Measurements from ENCODE around the gene SUN2.

Gene SUN2

DNA sequence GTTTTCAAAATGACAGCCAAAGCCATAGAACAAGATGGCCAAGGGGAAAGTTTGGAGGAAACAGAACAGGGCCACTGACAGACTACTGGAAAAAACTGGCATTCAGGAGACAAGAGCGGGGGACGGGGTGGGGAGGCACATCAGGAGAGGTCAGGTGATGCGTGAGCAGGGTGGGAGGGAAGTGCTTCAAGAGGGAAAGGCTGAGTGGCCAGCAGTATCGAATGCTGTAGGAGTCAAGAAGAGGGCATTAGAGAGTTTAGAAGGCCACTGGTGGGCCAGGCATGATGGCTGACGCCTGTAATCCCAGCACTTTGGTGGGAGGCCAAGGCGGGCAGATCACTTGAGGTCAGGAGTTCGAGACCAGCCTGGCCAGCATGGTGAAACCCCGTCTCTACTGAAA lies 41.9 kb downstream of the SUN2 start:
- DNase-seq: no peak

DNA sequence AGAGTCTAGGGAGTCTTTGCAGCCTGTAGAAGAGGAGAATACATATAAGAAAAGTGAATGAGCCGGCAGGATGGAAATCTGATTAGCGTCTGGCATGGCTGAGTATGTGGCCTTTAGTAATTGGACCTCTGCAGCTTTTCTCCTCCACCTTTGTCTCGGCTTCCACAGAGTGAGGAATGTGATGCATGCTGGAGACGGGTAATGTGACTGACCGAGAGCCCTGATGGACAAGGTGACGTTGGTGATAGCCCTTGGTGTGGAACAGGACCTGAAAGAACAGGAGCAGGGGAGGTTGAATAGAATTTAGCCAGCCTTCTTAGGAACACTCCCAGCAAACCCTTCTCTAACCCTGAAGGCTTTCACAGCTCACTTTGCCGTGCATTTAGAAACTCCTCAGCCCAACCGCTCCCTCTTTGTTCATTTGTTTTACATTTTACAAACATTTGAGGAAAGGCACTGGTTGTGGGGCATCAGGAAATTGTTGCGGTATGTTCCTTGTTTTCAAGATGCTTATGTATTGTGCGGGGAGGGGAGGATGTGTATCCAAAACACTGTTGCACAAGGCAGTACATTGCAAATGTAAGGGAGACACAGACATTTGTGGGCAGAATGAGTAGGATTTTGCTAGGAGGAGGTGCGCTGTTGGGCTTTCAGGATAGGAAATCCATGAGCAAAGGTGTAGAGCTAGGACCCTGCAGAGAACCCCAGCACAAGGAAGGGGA lies 43.2 kb downstream of the SUN2 start:
- no peak for DNase-seq

DNA sequence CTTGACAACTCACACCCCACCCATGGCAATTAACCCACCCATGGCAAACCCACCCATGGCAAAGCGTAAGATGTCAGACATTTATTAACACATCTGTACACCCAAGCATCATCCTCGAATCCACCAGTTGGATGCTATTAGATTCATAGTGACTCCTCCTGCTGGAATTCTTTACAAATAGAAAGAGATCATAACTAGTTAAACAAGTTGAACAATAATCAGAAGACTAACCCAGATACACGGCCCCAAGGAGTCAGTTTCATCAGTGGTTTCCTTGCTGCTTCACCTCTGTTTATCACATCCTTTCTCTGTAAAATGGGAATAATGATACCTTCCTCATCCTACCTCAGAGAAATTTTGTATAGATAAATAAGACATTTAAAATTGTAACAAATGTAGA lies 44.9 kb downstream of the SUN2 start:
- no peak for DNase-seq

DNA sequence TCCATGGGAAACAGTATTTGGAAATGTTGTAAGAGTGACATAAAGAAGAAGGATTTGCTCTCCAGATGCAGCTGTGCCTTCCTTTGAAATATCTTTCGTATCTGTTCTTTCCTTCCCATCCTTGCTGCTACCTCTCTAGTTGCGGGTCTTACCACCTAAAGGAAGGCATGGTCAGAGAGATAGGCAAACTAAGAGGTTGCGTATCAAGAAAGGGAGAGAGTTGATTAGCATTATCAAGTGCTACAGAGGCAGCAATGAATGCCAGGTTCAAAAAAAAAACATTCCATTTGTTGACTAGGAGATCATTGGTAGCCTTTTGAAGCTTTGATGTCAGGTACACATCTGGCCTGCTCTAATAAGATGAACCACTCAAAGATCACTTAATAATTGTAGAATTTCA lies 45.4 kb downstream of the SUN2 start:
- DNase-seq: no peak

DNA sequence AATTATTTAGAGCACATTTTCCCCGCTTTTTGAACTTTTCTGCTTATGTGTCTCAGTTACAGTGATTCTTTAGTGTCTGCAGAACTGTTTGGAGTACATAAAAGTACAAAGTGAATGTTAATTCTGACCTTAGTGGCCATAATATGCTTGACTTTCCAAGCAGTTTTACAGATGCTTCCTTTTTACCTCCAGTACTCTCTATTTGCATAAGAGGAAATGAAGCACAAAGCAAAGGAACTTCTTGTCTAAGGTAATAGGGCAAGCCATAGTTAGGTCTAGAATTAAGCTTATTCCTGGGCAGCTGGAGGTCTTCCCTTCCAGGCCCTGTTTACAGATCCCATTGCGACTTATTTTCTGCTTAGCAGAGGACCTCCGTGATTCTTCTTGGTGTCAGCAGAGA lies 46.5 kb downstream of the SUN2 start:
- no peak for DNase-seq

DNA sequence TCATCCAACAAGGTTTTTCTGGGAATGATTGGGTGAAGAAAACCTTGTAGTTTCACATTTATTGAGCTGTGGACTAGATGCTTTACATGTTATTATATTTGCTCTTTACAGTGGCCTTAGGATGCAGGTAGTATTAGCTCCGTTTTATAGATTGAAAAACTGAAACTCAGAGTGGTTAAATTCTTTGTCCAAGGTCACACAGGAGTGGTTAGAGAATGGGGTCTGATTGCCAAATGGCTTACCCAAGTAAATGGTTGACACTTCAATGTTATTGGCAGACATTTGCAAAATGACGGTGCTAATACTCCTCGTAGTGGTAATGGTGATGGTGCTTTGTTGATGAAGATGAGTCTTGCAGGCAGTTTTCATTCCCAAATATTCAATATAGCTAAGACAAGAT lies 47.8 kb downstream of the SUN2 start:
- DNase-seq: no peak

DNA sequence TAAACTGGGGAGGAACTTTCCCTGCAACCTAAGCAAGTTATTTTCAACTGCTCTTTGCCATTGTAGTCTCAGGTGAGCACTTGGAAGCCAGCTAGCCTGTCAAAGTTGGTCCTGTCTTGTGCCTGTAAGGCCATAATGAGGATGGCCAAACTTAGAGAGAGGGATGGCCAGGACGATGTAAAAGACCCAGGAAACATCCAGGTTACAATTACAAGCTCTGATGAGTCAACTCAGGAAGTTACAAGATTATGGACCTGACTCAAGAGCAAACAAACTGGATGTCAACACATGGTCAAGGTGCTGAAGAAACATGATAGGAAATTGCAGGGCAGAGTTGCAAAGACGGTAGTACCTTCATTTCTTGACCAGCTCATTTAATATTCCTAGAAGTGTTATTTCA lies 48.5 kb downstream of the SUN2 start:
- no peak for DNase-seq

DNA sequence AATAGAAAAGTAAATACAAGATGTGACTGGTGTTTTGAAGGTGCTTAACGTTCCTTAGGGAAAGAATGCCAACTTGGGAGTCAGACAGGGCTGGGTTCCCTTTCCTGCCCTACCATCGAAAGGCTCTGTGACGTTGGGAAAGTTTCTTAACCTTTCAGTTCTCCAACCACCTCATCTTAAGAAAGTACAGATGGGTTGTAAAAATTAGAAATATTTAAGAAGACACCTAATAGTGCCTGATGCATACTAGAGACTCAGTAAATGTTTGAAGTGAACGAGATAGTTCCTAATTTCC lies 49.0 kb downstream of the SUN2 start:
- DNase-seq: no peak

DNA sequence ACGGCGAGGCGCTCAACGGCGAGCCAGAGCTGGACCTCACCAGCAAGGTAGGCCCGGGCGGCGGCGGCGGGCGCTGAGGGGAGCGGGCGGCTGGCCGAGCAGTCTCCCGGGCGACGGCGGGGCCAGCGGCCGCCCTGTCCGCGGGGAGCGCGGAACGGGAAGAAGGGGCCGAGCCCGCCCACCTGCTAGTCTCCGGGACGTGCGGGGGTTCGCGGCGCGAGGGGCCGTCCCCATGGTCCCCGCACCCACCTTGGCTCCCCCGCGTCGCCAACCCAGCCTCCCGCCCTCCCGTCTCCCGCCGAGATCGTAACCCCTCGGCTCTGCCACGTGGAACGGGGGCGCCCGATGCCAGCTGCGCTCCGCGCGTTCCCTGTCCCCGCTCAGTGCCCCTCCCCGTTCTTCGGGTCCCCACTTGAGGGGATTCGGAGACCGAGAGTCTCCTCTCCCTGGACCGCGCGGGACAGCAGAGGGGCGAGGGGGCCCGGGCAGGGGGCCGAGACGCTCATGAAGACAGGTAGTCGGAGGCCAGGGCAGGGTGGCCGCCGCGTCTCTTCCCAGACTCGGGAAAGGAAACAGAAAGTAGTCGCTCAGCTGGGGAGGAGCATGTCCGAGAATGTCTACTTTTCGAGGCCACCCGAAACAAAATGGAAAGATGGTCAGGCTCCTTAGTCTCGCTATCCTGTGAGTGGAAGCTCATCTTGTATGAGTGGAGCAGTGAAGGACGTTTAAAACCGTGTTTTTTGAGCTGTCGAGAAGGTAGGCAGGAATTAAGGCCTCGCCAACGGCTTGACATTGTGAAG lies 49.5 kb downstream of the SUN2 start:
- DNase-seq: peak; percentile 19

DNA sequence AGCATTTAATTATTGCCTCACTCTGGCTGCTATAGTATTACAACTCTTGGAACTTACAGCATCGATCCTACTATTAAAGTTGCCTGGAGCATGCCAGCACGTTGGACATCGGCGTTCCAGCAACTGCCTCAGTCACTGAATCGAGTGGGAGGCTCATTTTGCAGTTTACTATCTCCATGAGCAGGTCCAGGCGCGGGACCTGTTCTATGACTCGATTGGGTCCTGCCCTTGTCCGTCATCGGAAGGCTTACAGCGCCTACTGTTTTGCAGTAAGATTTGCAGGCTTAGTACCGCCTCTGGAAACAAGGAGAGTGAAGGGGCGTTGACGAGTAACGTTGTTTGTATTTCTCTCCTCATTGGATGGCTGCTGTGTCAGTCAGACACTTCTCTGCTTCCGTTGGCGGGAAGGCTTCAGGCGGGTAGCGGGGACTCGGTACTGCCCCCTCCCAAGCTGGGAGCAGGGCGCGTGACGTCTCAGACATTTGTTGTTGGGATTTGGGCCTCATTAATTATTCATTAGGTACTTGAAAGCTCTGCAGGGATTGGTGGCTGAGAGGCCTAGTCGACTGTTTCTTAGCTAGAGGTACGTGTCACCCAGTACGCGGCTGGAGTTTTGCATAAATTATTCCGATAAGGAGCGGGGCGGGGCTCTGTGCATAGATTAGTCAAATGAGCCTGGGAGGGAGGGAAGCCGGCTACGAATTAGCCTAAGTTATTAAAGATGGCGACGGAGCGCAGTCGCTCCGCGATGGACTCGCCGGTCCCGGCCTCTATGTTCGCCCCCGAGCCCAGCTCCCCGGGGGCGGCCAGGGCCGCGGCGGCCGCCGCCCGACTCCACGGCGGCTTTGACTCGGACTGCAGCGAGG lies 50.3 kb downstream of the SUN2 start, which contains the start of gene GTPBP1:
GTPBP1 (plus strand) TSS at position 710 of the 866 bp plus-strand sequence; CDS start at position 722, 12 bp downstream.
- DNase-seq: peak; percentile 93

DNA sequence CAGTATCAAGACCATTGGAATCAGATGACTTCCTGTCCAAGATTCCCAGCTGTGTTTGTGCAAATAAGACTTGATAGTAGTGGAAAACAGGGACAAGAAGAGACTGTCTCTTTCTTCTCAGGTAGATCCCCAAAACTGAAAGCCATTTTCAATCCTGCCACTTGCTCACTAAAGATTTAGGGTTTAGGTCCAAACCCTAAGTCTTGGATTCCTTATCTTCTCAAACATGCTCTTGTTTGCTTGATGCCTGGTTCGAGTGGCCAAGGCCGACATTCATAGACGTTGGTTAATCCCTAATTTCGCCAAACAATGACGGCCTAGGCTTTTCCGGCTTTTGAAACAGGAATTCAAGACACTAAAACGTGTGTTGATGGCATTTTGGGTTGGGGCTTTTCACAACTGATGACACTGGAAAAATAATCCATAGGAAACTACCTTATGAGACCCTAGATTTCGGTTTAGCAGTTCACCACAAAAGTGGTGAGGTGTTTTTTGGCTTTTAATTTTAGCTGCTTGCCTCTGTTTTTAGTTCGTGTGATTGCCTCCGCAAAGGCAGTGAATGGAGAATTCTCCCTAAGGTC lies 51.1 kb downstream of the SUN2 start:
- no peak for DNase-seq

DNA sequence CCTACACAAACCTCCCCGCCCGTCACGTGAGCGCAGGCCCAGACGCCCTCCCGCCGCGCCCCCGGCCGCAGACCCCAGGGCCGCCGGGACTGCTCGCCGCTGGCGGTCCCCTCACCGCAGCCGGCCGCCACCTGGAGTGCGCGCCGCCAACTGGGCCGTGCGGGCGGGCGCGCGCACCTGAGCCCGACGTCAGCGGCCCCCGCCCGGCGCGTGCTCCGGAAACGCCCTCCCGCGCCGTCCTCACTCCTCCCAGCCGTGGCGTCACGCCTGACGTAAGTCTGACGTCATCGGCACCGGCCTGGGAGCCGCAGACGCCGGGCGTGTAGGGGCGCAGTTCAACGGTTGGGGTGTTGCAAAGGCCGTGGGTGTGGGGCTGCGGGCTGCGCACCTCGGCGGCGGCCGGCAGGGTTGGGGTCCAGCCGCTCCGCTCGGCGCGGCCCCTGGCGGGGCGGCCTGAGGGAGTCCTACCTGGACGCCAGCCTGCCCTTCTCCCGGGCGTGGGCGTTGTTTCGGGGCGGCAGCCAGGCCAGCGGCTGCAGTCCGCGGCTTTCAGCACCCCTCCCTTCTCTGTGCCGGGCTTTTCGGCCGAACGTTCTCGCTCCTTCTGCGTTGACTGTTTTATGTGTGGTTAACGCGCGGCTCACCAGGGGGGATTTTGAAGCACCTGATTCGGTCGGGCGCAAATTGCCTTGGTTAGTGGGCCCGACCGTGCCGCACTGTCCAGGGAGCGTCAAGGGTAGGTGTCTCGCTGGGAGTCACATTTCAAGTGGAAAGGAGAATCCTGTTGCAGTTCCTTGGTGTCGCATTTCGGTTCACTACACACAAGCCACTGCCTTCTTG lies 54.8 kb downstream of the SUN2 start, which contains the start of gene JOSD1:
JOSD1 (minus strand) TSS at position 155 of the 840 bp plus-strand sequence. CDS start 956 bp downstream, outside the sequence.
- peak; percentile 99 for DNase-seq

DNA sequence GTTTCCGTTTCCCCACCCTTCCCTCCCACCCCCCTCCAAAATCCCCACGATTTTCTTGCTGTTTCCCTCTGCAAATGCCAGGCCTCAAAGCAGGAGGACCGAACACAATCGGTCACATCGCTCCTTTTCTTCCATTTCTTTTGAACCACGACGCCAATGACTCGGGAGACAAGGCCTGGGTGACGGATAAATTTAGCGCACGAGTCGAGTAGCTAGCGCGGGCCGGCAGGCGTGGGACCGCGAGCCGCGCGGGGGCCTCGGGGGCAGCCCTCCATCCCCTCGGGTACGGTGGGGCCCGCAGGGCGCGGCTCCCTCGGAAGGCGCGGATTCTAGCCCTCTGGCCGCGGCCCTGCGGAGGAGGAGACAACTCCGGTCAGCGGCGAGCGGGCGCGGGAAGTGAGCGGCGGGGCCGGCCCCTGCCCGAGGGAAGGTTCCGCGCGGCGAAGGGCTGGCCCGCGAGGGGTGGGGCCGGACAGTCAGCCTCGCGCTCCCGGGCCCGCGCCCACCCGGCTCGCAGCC lies 55.5 kb downstream of the SUN2 start:
- DNase-seq: no peak

DNA sequence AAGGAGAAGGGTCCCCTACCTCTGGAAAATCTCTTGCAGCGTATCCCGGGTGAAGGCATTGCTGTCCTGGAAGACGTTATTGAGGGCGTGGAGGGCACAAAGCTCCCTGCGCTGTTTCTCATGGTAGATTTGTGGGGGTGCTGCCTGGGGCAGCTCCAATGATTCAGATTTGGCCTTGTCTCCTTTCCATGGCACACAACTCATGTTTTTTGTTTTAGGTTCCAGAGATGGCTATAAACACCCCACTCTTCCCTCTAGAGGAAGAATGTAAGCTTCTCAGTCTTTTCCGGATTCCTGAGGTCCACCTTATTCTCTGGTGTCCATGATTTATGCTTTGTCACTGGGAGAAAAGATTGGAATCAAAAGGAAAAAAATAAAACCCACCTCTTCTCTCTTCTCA lies 56.0 kb downstream of the SUN2 start:
- DNase-seq: no peak

DNA sequence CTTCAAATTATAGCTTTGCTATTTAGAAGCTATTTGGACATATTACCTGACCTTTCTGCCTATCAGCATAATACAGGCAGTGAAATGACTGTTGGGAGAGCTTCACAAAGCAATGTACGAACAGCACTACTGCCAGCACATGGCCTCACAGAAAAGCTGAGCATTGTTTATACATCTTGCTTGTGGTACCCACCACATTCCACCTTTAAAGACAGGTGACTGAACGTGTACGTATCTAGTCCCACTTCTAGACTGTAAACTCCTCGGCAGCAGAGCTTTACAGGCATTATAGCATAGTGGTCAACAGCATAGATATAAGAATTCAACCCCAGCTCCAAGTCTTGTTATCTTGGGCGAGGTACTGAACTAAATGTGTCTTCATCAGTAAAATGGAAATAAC lies 56.7 kb downstream of the SUN2 start:
- no peak for DNase-seq

DNA sequence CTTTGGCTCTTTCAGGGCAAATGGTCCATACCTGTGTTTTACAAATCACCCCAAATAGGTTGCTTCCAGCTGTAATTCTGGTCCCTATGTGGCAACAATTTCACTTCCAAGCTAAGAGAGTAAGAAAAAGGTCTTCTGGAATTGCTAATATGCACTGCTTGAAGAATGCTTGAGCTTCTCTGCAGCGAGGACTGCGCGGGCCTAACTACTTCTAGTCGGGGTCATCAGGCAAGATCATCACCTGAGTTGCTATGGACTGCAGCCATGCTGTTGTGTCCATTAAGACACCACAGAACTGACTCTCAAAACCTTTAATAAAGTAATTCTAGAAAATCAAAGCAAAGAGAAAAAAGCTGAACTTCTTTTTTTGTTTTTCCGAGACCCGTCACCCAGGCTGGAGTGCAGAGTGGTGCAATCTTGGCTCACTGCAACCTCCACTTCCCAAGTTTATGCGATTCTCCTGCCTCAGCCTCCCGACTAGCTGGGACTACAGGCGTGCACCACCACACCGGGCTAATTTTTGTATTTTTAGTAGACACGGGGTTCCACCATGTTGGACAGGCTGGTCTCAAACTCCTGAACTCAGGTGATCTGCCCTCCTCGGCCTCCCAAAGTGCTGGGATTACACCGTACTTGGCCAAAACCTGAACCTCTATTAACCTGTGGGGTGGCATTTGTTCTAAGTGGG lies 57.2 kb downstream of the SUN2 start:
- DNase-seq: no peak

DNA sequence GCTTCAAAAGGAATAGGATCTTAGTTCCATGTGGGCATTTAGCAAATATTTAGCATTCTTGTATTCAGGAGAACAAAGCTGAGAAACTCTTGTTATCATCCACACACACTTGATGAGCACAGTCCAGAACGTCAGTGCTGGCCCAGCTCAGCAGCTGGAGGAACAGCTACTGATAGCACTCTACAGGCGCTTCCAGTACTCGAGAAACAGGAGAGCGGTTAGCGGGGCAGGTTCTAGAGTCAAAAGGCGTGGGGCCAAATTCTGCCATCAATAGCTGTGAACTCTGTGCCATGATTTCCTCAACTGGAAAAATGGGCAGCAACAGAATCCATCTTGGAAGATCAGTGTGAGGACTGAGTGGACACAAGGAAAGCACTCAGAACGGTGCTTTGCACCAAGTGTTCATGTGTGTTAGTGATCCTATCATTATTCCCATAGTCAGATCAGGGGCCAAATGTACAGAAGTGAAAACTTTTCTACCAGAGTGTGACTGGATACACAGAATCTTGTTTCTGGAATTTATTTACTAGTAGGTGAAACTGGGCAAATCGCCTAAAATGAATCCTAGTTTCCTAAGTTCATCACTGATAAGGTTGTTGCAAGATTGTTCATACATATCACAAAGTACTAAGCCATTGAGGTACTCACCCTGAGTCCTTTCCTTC lies 58.2 kb downstream of the SUN2 start:
- DNase-seq: no peak

DNA sequence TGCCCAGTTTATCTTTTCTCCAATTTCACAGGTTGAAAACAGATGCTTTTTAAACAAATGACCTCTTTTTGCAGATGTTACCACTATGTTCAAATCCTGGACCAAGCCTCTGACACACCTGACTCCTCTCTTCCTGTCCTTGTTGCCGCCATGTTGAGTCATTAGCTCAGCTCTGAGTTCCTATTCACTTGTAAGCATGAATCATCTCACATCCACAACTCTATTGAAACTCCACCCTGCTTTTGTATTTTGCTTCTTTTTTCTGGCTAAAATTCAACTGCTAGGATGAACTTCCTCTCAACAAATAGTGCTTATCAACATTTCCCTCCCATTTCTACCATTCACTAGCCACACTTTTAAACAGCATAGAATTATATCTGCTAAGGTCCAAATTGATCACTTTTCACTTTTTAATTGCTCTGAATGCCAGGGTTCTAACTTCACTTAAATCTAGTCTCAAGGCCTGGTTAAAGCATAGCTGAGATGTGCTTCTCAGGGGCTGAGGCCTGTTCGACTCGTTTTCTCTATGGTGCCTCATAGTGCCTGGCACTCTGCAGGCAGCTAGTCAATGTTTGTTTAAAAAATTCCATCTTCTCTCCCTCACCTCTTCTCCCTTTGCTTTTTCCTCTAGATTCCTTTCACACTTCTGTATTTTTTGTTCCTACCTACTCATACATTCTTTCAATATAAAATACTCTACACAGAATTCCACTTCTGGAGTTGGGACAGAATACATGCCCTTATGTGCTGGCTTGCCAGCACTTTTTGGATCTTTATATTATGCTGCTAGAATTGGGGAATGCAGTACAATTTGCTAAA lies 59.0 kb downstream of the SUN2 start:
- peak; percentile 20 for DNase-seq

DNA sequence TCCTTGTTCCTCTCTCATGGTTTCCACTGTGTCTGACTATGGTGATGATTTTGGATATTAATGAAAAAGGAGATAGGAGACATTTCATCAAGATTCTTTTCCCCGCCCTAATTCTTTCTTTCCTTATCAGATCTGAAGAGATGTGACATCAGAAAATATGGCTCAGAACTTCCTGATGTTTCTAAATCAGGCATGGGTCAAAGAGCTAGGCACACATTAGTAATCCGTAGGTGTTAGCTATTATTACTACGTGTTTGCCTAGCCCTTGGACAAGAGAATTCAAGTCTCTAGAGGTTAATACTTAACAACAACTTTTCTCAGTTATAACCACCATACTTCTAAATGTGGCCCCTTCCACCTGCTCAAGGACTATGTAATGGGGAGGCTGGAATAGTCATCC lies 60.9 kb downstream of the SUN2 start:
- no peak for DNase-seq

DNA sequence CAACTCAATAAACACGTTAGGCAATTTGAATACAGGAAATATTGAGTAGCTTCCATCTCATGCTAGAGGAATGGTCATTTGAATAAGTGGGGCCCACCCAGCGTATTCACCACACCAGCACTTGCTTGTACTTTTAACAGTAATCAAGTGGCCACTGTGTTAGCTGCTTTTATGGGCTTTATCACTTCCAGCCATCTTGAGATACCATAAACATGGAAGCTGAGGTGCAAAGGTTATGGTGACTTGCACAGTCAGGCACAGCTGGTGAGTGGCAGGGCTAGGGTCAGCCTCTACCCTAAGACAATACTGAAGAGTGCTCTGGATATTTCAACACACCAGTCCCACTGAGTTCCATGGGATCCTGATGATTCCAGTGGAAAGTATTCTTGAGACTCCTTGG lies 61.7 kb downstream of the SUN2 start:
- DNase-seq: no peak
